ENCODE data around the gene BIRC5. TPM values are rescaled to one million over a fixed set of nuclear protein-coding genes. Genes with fewer than 3 reads are reported as not detected.
A peak's percentile ranks its signal among the peaks of the same experiment; 100 is the strongest.

The BIRC5 gene
- total RNA-seq, 4 donors from 2014 or later = 0.11 to 0.83 (median 0.13) TPM; not detected in 1

GRCh38 chr17:78173097-78173715 is 40.8 kb upstream of the BIRC5 start:
- peaks cover 23 to 47% of the 10 kb centered on the region in 2 donors for H3K4me1 ChIP-seq
- no peaks in the 10 kb centered on the region for H3K27me3 ChIP-seq
- TF ChIP-seq POLR2A (IDR thresholded peaks at IDR 0.05) = no peak
- no peak for TF ChIP-seq CTCF (IDR thresholded peaks at IDR 0.05)
- peak overlapping the region in 1 of 3 donors; percentile 74 for H3K27ac ChIP-seq
- H3K36me3 ChIP-seq = peaks cover 0 to 17% of the 10 kb centered on the region in 2 donors
- DNase-seq = no peak
- no peak overlapping the region for H3K4me3 ChIP-seq (replicated peaks in 1 of 3)
- 82 to 85% methylated on average over 9 to 11 of the region's 11 CpGs for WGBS, 2 donors
- no peaks in the 10 kb centered on the region for H3K9me3 ChIP-seq
- intact Hi-C loops (cut with DNase I) = loop anchor here (5.0 kb wide), 1 partner anchor 46 kb away; the partner anchor contains the start of gene TMC6

GRCh38 chr17:78174346-78174869 is 39.6 kb upstream of the BIRC5 start:
- no peak overlapping the region for H3K4me3 ChIP-seq (replicated peaks in 1 of 3)
- H3K9me3 ChIP-seq = no peaks in the 10 kb centered on the region
- peaks cover 23 to 46% of the 10 kb centered on the region in 2 donors for H3K4me1 ChIP-seq
- intact Hi-C loops (cut with DNase I) = loop anchor here (2.0 to 5.0 kb wide), 2 partner anchors 47 to 62 kb away; partner anchors contain the start of gene TMC6
- H3K36me3 ChIP-seq = peaks cover 0 to 17% of the 10 kb centered on the region in 2 donors
- H3K27me3 ChIP-seq = no peaks in the 10 kb centered on the region
- H3K27ac ChIP-seq = peak overlapping the region; percentile 68 to 75 (median 74)
- TF ChIP-seq POLR2A (IDR thresholded peaks at IDR 0.05) (peak in 1 of 2 donors; percentile 46), CTCF (IDR thresholded peaks at IDR 0.05) (peak in 5 of 6 experiments; percentile 21 to 92 (median 80))
- WGBS, 2 donors = 32% methylated on average over 8 to 10 of the region's 15 CpGs
- peak; percentile 95 for DNase-seq

GRCh38 chr17:78174870-78175642 is 39.0 kb upstream of the BIRC5 start:
- H3K36me3 ChIP-seq = peaks cover 0 to 17% of the 10 kb centered on the region in 2 donors
- peaks cover 19 to 39% of the 10 kb centered on the region in 2 donors for H3K4me1 ChIP-seq
- H3K9me3 ChIP-seq = no peaks in the 10 kb centered on the region
- 54 to 69% methylated on average over 18 to 22 of the region's 28 CpGs for WGBS, 2 donors
- no peak overlapping the region for H3K4me3 ChIP-seq (replicated peaks in 1 of 3)
- no peaks in the 10 kb centered on the region for H3K27me3 ChIP-seq
- peak overlapping the region; percentile 68 to 75 (median 74) for H3K27ac ChIP-seq
- DNase-seq = peak in 1 of 2 donors; percentile 60
- peak in 1 of 6 experiments; percentile 5 for TF ChIP-seq CTCF (IDR thresholded peaks at IDR 0.05)
- no peak for TF ChIP-seq POLR2A (IDR thresholded peaks at IDR 0.05)
- intact Hi-C loops (cut with DNase I) = loop anchor here (2.0 to 5.0 kb wide), 3 partner anchors 48 to 72 kb away; partner anchors contain the start of gene TMC6

- Histone ChIP-seq H3K9me3 (no peaks in the 10 kb centered on the region), H3K4me3 (replicated peaks in 1 of 3) (no peak overlapping the region), H3K4me1 (peaks cover 19 to 39% of the 10 kb centered on the region in 2 donors), H3K27me3 (no peaks in the 10 kb centered on the region), H3K36me3 (peaks cover 0 to 17% of the 10 kb centered on the region in 2 donors), H3K27ac (peak overlapping the region in 1 of 3 donors; percentile 74)
- no peak for TF ChIP-seq CTCF (IDR thresholded peaks at IDR 0.05)
- TF ChIP-seq POLR2A (IDR thresholded peaks at IDR 0.05) = no peak
- WGBS, 2 donors = 89 to 90% methylated on average over 9 to 14 of the region's 14 CpGs
- no peak for DNase-seq
- intact Hi-C loops (cut with DNase I) = loop anchor here (2.0 to 5.0 kb wide), 2 partner anchors 63 to 72 kb away; no protein-coding TSS in a partner anchor
Observed at GRCh38 chr17:78175643-78175981, 38.4 kb upstream of the BIRC5 start.
